Dendritic cell treated with granulocyte-macrophage colony-stimulating factor and Interleukin-4, amounts not matched to agents 40 ng/mL and 50 ng/mL, for 4 days (primary cell): ENCODE results near the gene SLC16A2.
"Not testable (repeated sequence)": the region's sequence is repeated elsewhere in the genome, so short reads cannot be mapped to it uniquely, and the experiment has no call there.

Experiments used
- H3K27ac Mint-ChIP-seq: one replicate; pipeline ENCODE4 v1.8.0; 2022; ENCODE audit warnings: mild to moderate bottlenecking, mixed read lengths
- H3K27me3 Mint-ChIP-seq: one replicate; pipeline ENCODE4 v1.8.0; 2022; ENCODE audit warnings: mild to moderate bottlenecking, mixed read lengths
- H3K36me3 Mint-ChIP-seq: one replicate; pipeline ENCODE4 v1.8.0; 2022; ENCODE audit warnings: low read depth, mixed read lengths
- H3K4me1 Mint-ChIP-seq: one replicate; pipeline ENCODE4 v1.8.0; 2022; ENCODE audit warnings: low read depth, mixed read lengths
- H3K4me3 Mint-ChIP-seq: one replicate; pipeline ENCODE4 v1.8.0; 2022; ENCODE audit warnings: mild to moderate bottlenecking, moderate library complexity, mixed read lengths
- H3K9me3 Mint-ChIP-seq: one replicate; pipeline ENCODE4 v1.8.0; 2022; ENCODE audit warnings: mixed read lengths
- intact Hi-C: fragments of 100-400 bp; cut with micrococcal nuclease; formaldehyde crosslinking; loops from one replicate; pipeline ENCODE4 v1.15.0; 2022

The SLC16A2 gene

GRCh38 chrX:74505437-74505836 is 84.1 kb downstream of the SLC16A2 start:
- H3K27ac Mint-ChIP-seq, result no peak overlapping the region
- no peaks in the 10 kb centered on the region for H3K9me3 Mint-ChIP-seq
- intact Hi-C loops, result no loop called here
- no peaks in the 10 kb centered on the region for H3K27me3 Mint-ChIP-seq
- H3K36me3 Mint-ChIP-seq, result no peaks in the 10 kb centered on the region
- H3K4me3 Mint-ChIP-seq, result no peak overlapping the region
- H3K4me1 Mint-ChIP-seq, result no peaks in the 10 kb centered on the region

- Mint-ChIP-seq H3K27ac (no peak overlapping the region), H3K9me3 (no peaks in the 10 kb centered on the region), H3K27me3 (no peaks in the 10 kb centered on the region), H3K36me3 (no peaks in the 10 kb centered on the region), H3K4me3 (no peak overlapping the region), H3K4me1 (no peaks in the 10 kb centered on the region)
- intact Hi-C loops, result no loop called here
Measured at GRCh38 chrX:74506317-74507115, 85.2 kb downstream of the SLC16A2 start.

GRCh38 chrX:74507191-74507590 is 85.9 kb downstream of the SLC16A2 start:
- Mint-ChIP-seq H3K27ac (no peak overlapping the region), H3K4me3 (no peak overlapping the region), H3K36me3 (no peaks in the 10 kb centered on the region), H3K27me3 (no peaks in the 10 kb centered on the region), H3K9me3 (no peaks in the 10 kb centered on the region), H3K4me1 (no peaks in the 10 kb centered on the region)
- intact Hi-C loops, result no loop called here

GRCh38 chrX:74509989-74510388 is 88.7 kb downstream of the SLC16A2 start:
- Mint-ChIP-seq H3K27me3 (no peaks in the 10 kb centered on the region), H3K4me3 (no peak overlapping the region), H3K36me3 (no peaks in the 10 kb centered on the region), H3K27ac (no peak overlapping the region), H3K9me3 (no peaks in the 10 kb centered on the region), H3K4me1 (no peaks in the 10 kb centered on the region)
- intact Hi-C loops, result no loop called here

- H3K27ac Mint-ChIP-seq, result no peak overlapping the region
- no peaks in the 10 kb centered on the region for H3K9me3 Mint-ChIP-seq
- intact Hi-C loops, result no loop called here
- H3K4me1 Mint-ChIP-seq, result no peaks in the 10 kb centered on the region
- H3K27me3 Mint-ChIP-seq, result no peaks in the 10 kb centered on the region
- H3K4me3 Mint-ChIP-seq, result no peak overlapping the region
- H3K36me3 Mint-ChIP-seq, result no peaks in the 10 kb centered on the region
Measured at GRCh38 chrX:74510401-74510800, 89.1 kb downstream of the SLC16A2 start.

GRCh38 chrX:74511704-74512103 is 90.4 kb downstream of the SLC16A2 start:
- Mint-ChIP-seq H3K4me3 (no peak overlapping the region), H3K36me3 (no peaks in the 10 kb centered on the region), H3K27me3 (no peaks in the 10 kb centered on the region), H3K9me3 (no peaks in the 10 kb centered on the region), H3K27ac (no peak overlapping the region), H3K4me1 (no peaks in the 10 kb centered on the region)
- intact Hi-C loops, result no loop called here

GRCh38 chrX:74514384-74514783 is 93.1 kb downstream of the SLC16A2 start:
- Mint-ChIP-seq H3K36me3 (no peaks in the 10 kb centered on the region), H3K27ac (no peak overlapping the region), H3K27me3 (no peaks in the 10 kb centered on the region), H3K9me3 (no peaks in the 10 kb centered on the region), H3K4me3 (no peak overlapping the region), H3K4me1 (no peaks in the 10 kb centered on the region)
- intact Hi-C loops, result no loop called here

GRCh38 chrX:74515356-74515755 is 94.1 kb downstream of the SLC16A2 start:
- Mint-ChIP-seq H3K27me3 (no peaks in the 10 kb centered on the region), H3K4me3 (no peak overlapping the region)
- intact Hi-C loops, result no loop called here

GRCh38 chrX:74516013-74516412 is 94.7 kb downstream of the SLC16A2 start:
- intact Hi-C loops, H3K27me3 Mint-ChIP-seq, H3K36me3 Mint-ChIP-seq, H3K4me3 Mint-ChIP-seq, H3K9me3 Mint-ChIP-seq, H3K27ac Mint-ChIP-seq, H3K4me1 Mint-ChIP-seq: not testable (repeated sequence)

More at GRCh38 chrX:74515356-74515755, 94.1 kb downstream of the SLC16A2 start:
- Mint-ChIP-seq H3K36me3 (no peaks in the 10 kb centered on the region), H3K27ac (no peak overlapping the region), H3K4me1 (no peaks in the 10 kb centered on the region), H3K9me3 (no peaks in the 10 kb centered on the region)

GRCh38 chrX:74519870-74520269 is 98.6 kb downstream of the SLC16A2 start:
- Mint-ChIP-seq H3K36me3 (no peaks in the 10 kb centered on the region), H3K9me3 (no peaks in the 10 kb centered on the region), H3K4me3 (no peak overlapping the region), H3K4me1 (no peaks in the 10 kb centered on the region), H3K27ac (no peak overlapping the region), H3K27me3 (no peaks in the 10 kb centered on the region)
- intact Hi-C loops, result no loop called here

- H3K9me3 Mint-ChIP-seq, result no peaks in the 10 kb centered on the region
- no peaks in the 10 kb centered on the region for H3K36me3 Mint-ChIP-seq
- intact Hi-C loops, result no loop called here
- no peaks in the 10 kb centered on the region for H3K27me3 Mint-ChIP-seq
- no peaks in the 10 kb centered on the region for H3K4me1 Mint-ChIP-seq
- no peak overlapping the region for H3K4me3 Mint-ChIP-seq
- H3K27ac Mint-ChIP-seq, result no peak overlapping the region
Measured at GRCh38 chrX:74520291-74520690, 99.0 kb downstream of the SLC16A2 start.

GRCh38 chrX:74520896-74521295 is 99.6 kb downstream of the SLC16A2 start:
- Mint-ChIP-seq H3K27ac (no peak overlapping the region), H3K27me3 (no peaks in the 10 kb centered on the region), H3K36me3 (no peaks in the 10 kb centered on the region), H3K9me3 (no peaks in the 10 kb centered on the region), H3K4me1 (no peaks in the 10 kb centered on the region), H3K4me3 (no peak overlapping the region)
- intact Hi-C loops, result no loop called here

- no peaks in the 10 kb centered on the region for H3K4me1 Mint-ChIP-seq
- no peaks in the 10 kb centered on the region for H3K9me3 Mint-ChIP-seq
- intact Hi-C loops, result no loop called here
- no peaks in the 10 kb centered on the region for H3K27me3 Mint-ChIP-seq
- H3K27ac Mint-ChIP-seq, result no peak overlapping the region
- H3K4me3 Mint-ChIP-seq, result no peak overlapping the region
- no peaks in the 10 kb centered on the region for H3K36me3 Mint-ChIP-seq
Measured at GRCh38 chrX:74521961-74522751, 100.9 kb downstream of the SLC16A2 start.

- intact Hi-C loops, result no loop called here
- no peaks in the 10 kb centered on the region for H3K9me3 Mint-ChIP-seq
- H3K27ac Mint-ChIP-seq, result no peak overlapping the region
- no peaks in the 10 kb centered on the region for H3K4me1 Mint-ChIP-seq
- H3K36me3 Mint-ChIP-seq, result no peaks in the 10 kb centered on the region
- no peaks in the 10 kb centered on the region for H3K27me3 Mint-ChIP-seq
- H3K4me3 Mint-ChIP-seq, result no peak overlapping the region
Measured at GRCh38 chrX:74523224-74523623, 101.9 kb downstream of the SLC16A2 start.
